ENCODE measurements around the gene ADAMTS7. TPM values are rescaled to one million over a fixed set of nuclear protein-coding genes. Genes with fewer than 3 reads are reported as not detected.
"Not testable (repeated sequence)": the region's sequence is repeated elsewhere in the genome, so short reads cannot be mapped to it uniquely, and the experiment has no call there.

The ADAMTS7 gene
- total and polyA plus RNA-seq, 4 donors: 4.9 to 20.4 (median 10.6) TPM

DNA sequence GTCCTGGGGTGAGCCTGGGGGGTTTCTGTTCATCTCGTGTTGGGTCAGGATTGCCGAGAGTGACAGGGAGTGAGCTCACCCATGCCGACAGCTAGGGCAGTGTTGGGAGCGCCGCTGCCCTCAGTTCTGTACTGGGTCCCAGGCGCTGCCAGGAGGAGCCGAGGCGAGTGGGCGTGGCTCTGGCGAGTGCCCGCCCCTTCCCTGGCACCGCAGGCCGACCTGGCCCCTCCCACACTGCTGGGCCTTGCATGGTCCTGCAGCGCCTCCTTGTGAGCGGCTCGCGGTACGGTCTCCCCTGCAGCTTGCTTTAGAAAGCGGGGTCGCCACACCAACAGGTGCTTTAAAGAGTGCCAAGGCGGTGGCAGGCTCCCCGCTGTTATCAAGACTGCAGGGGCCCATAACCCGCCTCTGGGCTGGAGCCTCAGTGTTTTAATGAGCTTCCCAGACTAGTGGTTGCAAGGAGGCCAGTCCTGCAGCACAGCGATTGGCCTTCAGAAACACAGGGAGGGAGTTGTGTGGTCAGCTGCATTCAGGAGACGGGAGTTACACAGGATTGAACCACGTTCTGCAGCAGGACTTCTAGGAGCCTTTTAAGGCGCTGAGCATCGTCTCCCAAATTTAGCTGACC, 60.2 kb downstream of the ADAMTS7 start:
- H3K4me1 ChIP-seq (ENCODE audit: control insufficient read depth, insufficient read depth, low read length): peaks cover 15% of the 10 kb centered on the region
- not testable (repeated sequence) for H3K9me3 ChIP-seq (ENCODE audit: control insufficient read depth, insufficient read depth, low read length); H3K27ac ChIP-seq (ENCODE audit: low read depth, low read length); H3K27me3 ChIP-seq (ENCODE audit: control insufficient read depth, insufficient read depth, low read length); H3K36me3 ChIP-seq (ENCODE audit: control insufficient read depth, insufficient read depth, low read length)
- DNase-seq (ENCODE audit: low read depth in 4 of 6, low spot score in 6 of 6): peak; percentile 46 to 94 (median 76)
- WGBS (ENCODE audit: insufficient coverage): 4% methylated on average over 22 of the region's 28 CpGs
- H3K4me3 ChIP-seq (ENCODE audit: low read depth, low read length): peak overlapping the region; percentile 18

DNA sequence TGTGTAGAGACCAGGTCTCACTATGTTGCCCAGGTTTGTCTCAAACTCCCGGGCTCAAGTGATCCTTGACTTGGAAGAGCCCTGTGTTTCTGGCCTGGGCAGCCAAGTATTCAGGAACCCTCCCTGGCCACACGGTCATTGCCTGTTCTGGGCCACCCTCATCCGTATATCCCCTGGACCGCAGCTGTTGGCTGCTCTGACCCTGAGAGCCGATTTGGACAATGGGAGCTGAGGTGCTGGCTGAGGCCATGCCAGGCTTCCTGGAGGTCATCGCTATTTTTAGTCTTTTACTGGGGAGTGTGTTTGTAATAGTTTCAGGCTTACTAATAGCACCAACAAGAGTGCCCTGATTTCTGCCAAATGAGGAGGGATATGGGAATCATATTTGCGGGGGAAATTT, 60.7 kb downstream of the ADAMTS7 start:
- H3K4me3 ChIP-seq (ENCODE audit: low read depth, low read length): peak overlapping the region; percentile 18
- H3K36me3 ChIP-seq (ENCODE audit: control insufficient read depth, insufficient read depth, low read length): no peaks in the 10 kb centered on the region
- DNase-seq (ENCODE audit: low read depth in 4 of 6, low spot score in 6 of 6): no peak
- H3K27ac ChIP-seq (ENCODE audit: low read depth, low read length): no peak overlapping the region
- no peaks in the 10 kb centered on the region for H3K27me3 ChIP-seq (ENCODE audit: control insufficient read depth, insufficient read depth, low read length)
- WGBS (ENCODE audit: insufficient coverage): 52% methylated on average over 7 of the region's 7 CpGs
- peaks cover 15% of the 10 kb centered on the region for H3K4me1 ChIP-seq (ENCODE audit: control insufficient read depth, insufficient read depth, low read length)
- H3K9me3 ChIP-seq (ENCODE audit: control insufficient read depth, insufficient read depth, low read length): no peaks in the 10 kb centered on the region

- 84% methylated on average over 12 of the region's 17 CpGs for WGBS (ENCODE audit: insufficient coverage)
- no peak for DNase-seq (ENCODE audit: low read depth in 4 of 6, low spot score in 6 of 6)
- H3K27me3 ChIP-seq (ENCODE audit: control insufficient read depth, insufficient read depth, low read length): no peaks in the 10 kb centered on the region
Observed at GRCh38 chr15:78749831-78750230, 61.4 kb downstream of the ADAMTS7 start.

DNA sequence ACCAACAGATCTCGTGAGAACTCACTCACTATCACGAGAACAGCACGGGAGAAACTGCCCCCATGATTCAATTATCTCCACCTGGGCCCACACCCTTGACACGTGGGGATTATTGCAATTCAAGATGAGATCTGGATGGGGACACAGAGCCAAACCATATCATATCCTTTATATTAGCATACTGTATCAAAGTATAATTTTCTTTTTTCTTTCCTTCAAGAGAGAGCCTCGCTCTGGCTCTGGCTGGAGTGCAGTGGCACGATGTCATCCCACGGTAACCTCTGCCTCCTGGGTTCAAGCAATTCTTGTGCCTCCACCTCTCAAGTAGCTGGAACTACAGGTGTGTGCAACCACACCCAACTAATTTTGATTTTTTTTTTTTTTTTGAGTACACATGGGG, 63.4 kb downstream of the ADAMTS7 start:
- not testable (repeated sequence) for H3K36me3 ChIP-seq (ENCODE audit: control insufficient read depth, insufficient read depth, low read length); H3K9me3 ChIP-seq (ENCODE audit: control insufficient read depth, insufficient read depth, low read length); H3K27me3 ChIP-seq (ENCODE audit: control insufficient read depth, insufficient read depth, low read length); H3K27ac ChIP-seq (ENCODE audit: low read depth, low read length); DNase-seq (ENCODE audit: low read depth in 4 of 6, low spot score in 6 of 6); H3K4me3 ChIP-seq (ENCODE audit: low read depth, low read length)
- WGBS (ENCODE audit: insufficient coverage): 76% methylated on average over 3 of the region's 7 CpGs
- H3K4me1 ChIP-seq (ENCODE audit: control insufficient read depth, insufficient read depth, low read length): peaks cover 15% of the 10 kb centered on the region

More at GRCh38 chr15:78749831-78750230, 61.4 kb downstream of the ADAMTS7 start:
- no peaks in the 10 kb centered on the region for H3K36me3 ChIP-seq (ENCODE audit: control insufficient read depth, insufficient read depth, low read length)
- H3K4me1 ChIP-seq (ENCODE audit: control insufficient read depth, insufficient read depth, low read length): peaks cover 15% of the 10 kb centered on the region
- H3K4me3 ChIP-seq (ENCODE audit: low read depth, low read length): no peak overlapping the region
- H3K27ac ChIP-seq (ENCODE audit: low read depth, low read length): no peak overlapping the region
- no peaks in the 10 kb centered on the region for H3K9me3 ChIP-seq (ENCODE audit: control insufficient read depth, insufficient read depth, low read length)

GRCh38 chr15:78741674-78742073, 69.6 kb downstream of the ADAMTS7 start:
- 69% methylated on average over 2 of the region's 4 CpGs for WGBS (ENCODE audit: insufficient coverage)
- not testable (repeated sequence) for H3K4me1 ChIP-seq (ENCODE audit: control insufficient read depth, insufficient read depth, low read length); H3K36me3 ChIP-seq (ENCODE audit: control insufficient read depth, insufficient read depth, low read length); H3K4me3 ChIP-seq (ENCODE audit: low read depth, low read length); DNase-seq (ENCODE audit: low read depth in 4 of 6, low spot score in 6 of 6); H3K9me3 ChIP-seq (ENCODE audit: control insufficient read depth, insufficient read depth, low read length); H3K27me3 ChIP-seq (ENCODE audit: control insufficient read depth, insufficient read depth, low read length); H3K27ac ChIP-seq (ENCODE audit: low read depth, low read length)

- 91% methylated on average over 6 of the region's 7 CpGs for whole genome bisulfite sequencing (ENCODE audit: insufficient coverage)
- Histone ChIP-seq H3K27ac (ENCODE audit: low read depth, low read length) (no peak overlapping the region), H3K27me3 (ENCODE audit: control insufficient read depth, insufficient read depth, low read length) (no peaks in the 10 kb centered on the region), H3K36me3 (ENCODE audit: control insufficient read depth, insufficient read depth, low read length) (no peaks in the 10 kb centered on the region), H3K4me3 (ENCODE audit: low read depth, low read length) (no peak overlapping the region), H3K4me1 (ENCODE audit: control insufficient read depth, insufficient read depth, low read length) (no peaks in the 10 kb centered on the region), H3K9me3 (ENCODE audit: control insufficient read depth, insufficient read depth, low read length) (no peaks in the 10 kb centered on the region)
- DNase-seq (ENCODE audit: low read depth in 4 of 6, low spot score in 6 of 6): no peak
Observed at GRCh38 chr15:78740904-78741274, 70.4 kb downstream of the ADAMTS7 start.

DNA sequence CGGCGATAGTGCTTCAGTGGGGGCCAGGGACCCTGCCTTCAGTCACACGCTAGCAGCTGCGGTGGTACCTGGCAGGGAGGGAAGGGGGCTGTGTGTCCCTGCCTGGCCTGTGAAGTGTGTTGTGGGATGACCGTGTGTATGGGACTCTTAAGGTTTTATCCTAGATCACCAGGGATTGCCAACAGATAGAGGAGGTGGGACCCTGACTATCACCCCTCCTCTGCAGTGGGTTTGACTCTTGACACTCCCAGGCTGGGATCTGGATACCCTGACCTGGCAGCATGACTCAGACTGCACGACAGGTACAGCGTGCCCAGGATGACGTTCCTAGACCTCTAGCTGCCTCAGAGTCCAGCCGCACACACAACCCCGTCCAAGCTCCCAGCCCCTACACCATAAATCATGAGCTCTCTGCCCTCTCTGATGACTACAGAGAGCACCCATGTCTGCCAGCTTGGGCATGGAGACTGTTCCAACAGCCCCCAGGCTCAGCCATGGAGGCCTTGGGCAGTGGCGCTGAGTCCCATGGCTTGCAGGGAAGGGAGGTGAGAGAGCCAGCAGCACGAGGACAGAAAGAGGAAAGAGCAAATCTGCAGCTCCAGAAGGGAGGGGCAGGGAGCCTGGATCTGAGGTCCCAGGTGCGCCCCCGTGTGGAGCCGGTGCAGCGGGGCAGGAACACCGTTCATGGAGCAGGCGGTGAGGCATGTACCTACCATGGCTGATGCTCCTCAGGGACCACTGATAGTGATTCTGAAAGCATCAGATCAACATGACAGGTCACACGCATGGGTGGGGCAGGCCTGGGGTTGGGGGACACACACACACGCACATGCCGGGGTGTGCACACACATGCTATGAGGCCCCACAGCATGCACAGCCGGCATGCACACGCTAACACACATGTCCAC, 71.0 kb downstream of the ADAMTS7 start:
- Histone ChIP-seq H3K9me3 (ENCODE audit: control insufficient read depth, insufficient read depth, low read length) (no peaks in the 10 kb centered on the region), H3K27me3 (ENCODE audit: control insufficient read depth, insufficient read depth, low read length) (no peaks in the 10 kb centered on the region), H3K4me3 (ENCODE audit: low read depth, low read length) (no peak overlapping the region), H3K4me1 (ENCODE audit: control insufficient read depth, insufficient read depth, low read length) (no peaks in the 10 kb centered on the region), H3K27ac (ENCODE audit: low read depth, low read length) (no peak overlapping the region), H3K36me3 (ENCODE audit: control insufficient read depth, insufficient read depth, low read length) (no peaks in the 10 kb centered on the region)
- 57% methylated on average over 22 of the region's 23 CpGs for WGBS (ENCODE audit: insufficient coverage)
- no peak for DNase-seq (ENCODE audit: low read depth in 4 of 6, low spot score in 6 of 6)

GRCh38 chr15:78739206-78739605, 72.1 kb downstream of the ADAMTS7 start:
- Histone ChIP-seq H3K4me3 (ENCODE audit: low read depth, low read length) (no peak overlapping the region), H3K27ac (ENCODE audit: low read depth, low read length) (no peak overlapping the region), H3K9me3 (ENCODE audit: control insufficient read depth, insufficient read depth, low read length) (no peaks in the 10 kb centered on the region), H3K27me3 (ENCODE audit: control insufficient read depth, insufficient read depth, low read length) (no peaks in the 10 kb centered on the region), H3K4me1 (ENCODE audit: control insufficient read depth, insufficient read depth, low read length) (peaks cover 5% of the 10 kb centered on the region), H3K36me3 (ENCODE audit: control insufficient read depth, insufficient read depth, low read length) (no peaks in the 10 kb centered on the region)
- WGBS (ENCODE audit: insufficient coverage): 93% methylated on average over 7 of the region's 9 CpGs
- DNase-seq (ENCODE audit: low read depth in 4 of 6, low spot score in 6 of 6): no peak

DNA sequence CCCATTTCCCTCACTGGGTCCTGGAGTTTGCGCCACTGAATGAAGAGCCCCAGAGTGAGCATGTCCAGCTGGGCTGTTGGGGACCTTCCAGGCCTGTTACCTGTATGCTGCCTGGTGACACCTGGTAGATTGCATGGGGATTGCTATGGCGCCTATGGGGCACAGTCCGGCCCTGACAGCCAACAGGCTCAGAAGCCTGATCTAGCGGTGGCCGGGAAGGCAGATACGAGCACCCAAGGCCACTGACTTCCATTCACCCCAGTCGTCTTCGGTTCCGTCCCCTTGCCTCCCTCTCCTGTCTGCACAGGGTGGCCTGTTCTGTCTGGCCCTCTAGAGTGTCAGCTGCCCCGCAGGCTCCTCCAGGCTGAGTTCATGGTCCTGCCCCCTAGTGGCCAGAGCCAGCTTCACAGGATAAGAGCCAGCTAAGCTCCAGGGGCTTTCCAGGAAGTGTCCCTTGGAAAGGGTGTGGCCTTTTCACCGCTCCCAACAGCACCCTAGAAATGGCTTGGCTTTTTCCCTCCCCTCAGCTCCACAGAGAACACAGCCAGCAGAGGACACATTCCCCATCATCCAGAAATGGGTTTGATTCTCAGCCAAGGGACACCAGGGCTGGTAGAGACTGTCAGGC, 73.2 kb downstream of the ADAMTS7 start:
- WGBS (ENCODE audit: insufficient coverage): 47% methylated on average over 10 of the region's 11 CpGs
- H3K27ac ChIP-seq (ENCODE audit: low read depth, low read length): not testable (repeated sequence)

More for the DNA sequence above, 73.2 kb downstream of the ADAMTS7 start:
- H3K27me3 ChIP-seq (ENCODE audit: control insufficient read depth, insufficient read depth, low read length); H3K9me3 ChIP-seq (ENCODE audit: control insufficient read depth, insufficient read depth, low read length); H3K4me3 ChIP-seq (ENCODE audit: low read depth, low read length); H3K4me1 ChIP-seq (ENCODE audit: control insufficient read depth, insufficient read depth, low read length); H3K36me3 ChIP-seq (ENCODE audit: control insufficient read depth, insufficient read depth, low read length): not testable (repeated sequence)
- DNase-seq (ENCODE audit: low read depth in 4 of 6, low spot score in 6 of 6): peak in 2 of 6 donors; percentile 28 to 49

Data from spinal cord (tissue), 10 donors.